ENCODE data around the gene ZNF641. TPM values are rescaled to one million over a fixed set of nuclear protein-coding genes. Genes with fewer than 3 reads are reported as not detected.

Gene ZNF641
- polyA plus RNA-seq, 2 of the 4 experiments (the other 2 are of a cell fraction), result 9.1 to 11.8 TPM

GRCh38 chr12:48361664-48362339 lies 11.1 kb upstream of the ZNF641 start:
- H3K4me3 ChIP-seq, result no peak overlapping the region
- no peaks in the 10 kb centered on the region for H3K9me3 ChIP-seq
- TF ChIP-seq FOSL2 (IDR thresholded peaks at IDR 0.05) (no peak), FOSL2 (CRISPR knock-in tag; IDR thresholded peaks at IDR 0.05) (no peak)
- no peak overlapping the region for H3K27ac ChIP-seq
- DNase-seq (ENCODE audit: low read depth in 1 of 2, low spot score in 1 of 2) (no peak), ATAC-seq (no peak), FAIRE-seq (no peak)
- 48% methylated on average over 2 of the region's 2 CpGs for WGBS (ENCODE audit: missing lambda C conversion rate)
- ChIA-PET CTCF (no interaction called here), POLR2A (no interaction called here)
- peaks cover 5% of the 10 kb centered on the region; the same call in 2 of the 3 replicates for H3K4me1 ChIP-seq
- no peak overlapping the region for H3K4me2 ChIP-seq

DNA sequence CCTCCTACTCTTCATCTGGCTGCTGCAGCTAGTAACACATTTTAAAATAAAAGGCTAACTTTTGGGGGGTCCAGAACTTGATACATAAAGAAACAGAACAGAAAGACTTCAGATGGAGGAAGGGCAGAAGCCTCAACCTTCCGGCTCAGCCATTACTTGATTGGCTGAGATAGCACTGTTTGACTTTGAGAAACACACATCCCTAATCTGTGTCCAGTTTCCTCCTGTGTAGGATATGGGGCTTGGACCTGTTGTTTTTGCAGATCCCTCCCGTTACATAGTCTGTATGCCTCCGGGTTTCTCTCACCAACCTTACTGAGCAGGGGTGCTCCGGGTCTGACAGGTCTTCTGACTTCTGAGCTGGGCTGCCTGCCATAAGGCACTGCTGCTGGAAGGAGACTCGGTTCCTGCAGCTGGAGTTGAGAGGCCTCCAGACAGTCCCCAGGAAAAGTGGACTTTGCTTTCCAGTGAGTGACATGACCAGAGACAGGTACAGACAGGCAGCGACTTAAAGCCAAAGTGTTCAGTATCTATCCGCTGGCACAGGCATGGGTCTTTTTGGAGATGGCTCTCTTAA lies 8.3 kb upstream of the ZNF641 start:
- H3K4me3 ChIP-seq, result no peak overlapping the region
- H3K4me2 ChIP-seq, result no peak overlapping the region
- TF ChIP-seq PBX3 (IDR thresholded peaks at IDR 0.05), result no peak
- POLR2A ChIA-PET, result no interaction called here
- H3K27ac ChIP-seq, result no peak overlapping the region
- H3K4me1 ChIP-seq, result peaks cover 16% of the 10 kb centered on the region
- CTCF ChIA-PET, result interaction anchor here (0.9 to 1.1 kb wide), 2 partner anchors 9 to 169 kb away, joined by 3 read pairs; no protein-coding TSS in a partner anchor
- FAIRE-seq (no peak), ATAC-seq (no peak), DNase-seq (ENCODE audit: low read depth in 1 of 2, low spot score in 1 of 2) (no peak)
- 70% methylated on average over 7 of the region's 7 CpGs for WGBS (ENCODE audit: missing lambda C conversion rate)
- no peaks in the 10 kb centered on the region for H3K9me3 ChIP-seq

DNA sequence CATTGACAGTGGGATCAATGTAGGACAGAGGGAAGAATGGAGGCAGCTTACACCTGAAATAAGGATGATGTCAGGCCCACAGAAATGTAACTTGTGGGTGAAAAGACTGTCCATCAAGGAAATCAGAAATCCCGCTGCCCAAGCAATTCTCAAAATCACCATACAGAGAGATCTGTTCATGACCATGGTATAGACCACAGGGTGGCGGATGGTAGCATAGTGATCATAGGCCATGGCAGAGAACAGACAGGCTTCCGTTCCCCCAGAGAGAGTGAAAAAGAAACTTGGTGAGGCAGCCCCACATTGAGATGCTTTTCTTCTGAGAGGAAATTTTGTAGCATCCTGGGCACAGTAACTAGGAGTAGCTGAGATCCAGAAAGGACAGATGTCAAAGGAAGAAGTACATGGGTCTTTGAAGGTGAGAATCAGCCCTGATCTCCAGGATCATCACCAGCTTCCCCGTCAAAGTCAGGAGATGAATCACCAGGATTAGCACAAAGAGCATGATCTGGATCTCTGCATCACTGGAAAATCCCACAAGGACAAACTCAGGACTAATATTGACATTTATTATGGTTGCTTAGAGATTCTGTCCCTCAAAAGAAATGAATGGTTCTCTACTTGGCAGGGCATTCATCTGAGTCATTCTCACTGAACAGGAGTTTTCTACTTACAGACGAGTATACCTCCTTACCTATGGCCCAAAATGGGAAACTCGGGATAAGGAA lies 5.5 kb upstream of the ZNF641 start:
- peak overlapping the region in 1 of 2 experiments; percentile 35; a peak in 1 of 6 replicates for H3K27ac ChIP-seq
- H3K4me3 ChIP-seq, result no peak overlapping the region
- POLR2A ChIA-PET, result no interaction called here
- DNase-seq (ENCODE audit: low read depth in 1 of 2, low spot score in 1 of 2), result peak; percentile 31 to 78
- H3K4me2 ChIP-seq, result peak overlapping the region; percentile 35
- no peaks in the 10 kb centered on the region for H3K9me3 ChIP-seq
- H3K4me1 ChIP-seq, result peaks cover 22% of the 10 kb centered on the region
- no peak for FAIRE-seq
- WGBS (ENCODE audit: missing lambda C conversion rate), result 49% methylated on average over 6 of the region's 6 CpGs
- no peak for TF ChIP-seq RCOR1 (IDR thresholded peaks at IDR 0.05; ENCODE audit: low read depth, low read length)
- no peak for TF ChIP-seq ZNF302 (CRISPR knock-in tag; IDR thresholded peaks at IDR 0.05)
- no peak for TF ChIP-seq FOXS1 (CRISPR knock-in tag; IDR thresholded peaks at IDR 0.05)
- TF ChIP-seq ZSCAN20 (CRISPR knock-in tag; IDR thresholded peaks at IDR 0.05), result no peak
- TF ChIP-seq FOSL2 (IDR thresholded peaks at IDR 0.05), result no peak
- peak; percentile 44; the same call in 1 of the 2 replicates for TF ChIP-seq FOSL2 (CRISPR knock-in tag; IDR thresholded peaks at IDR 0.05)
- CTCF ChIA-PET, result interaction anchor here (1.0 to 1.3 kb wide), 2 partner anchors 258 to 407 kb away, joined by 3 read pairs; no protein-coding TSS in a partner anchor
- ATAC-seq, result peak; percentile 85 to 88

- WGBS (ENCODE audit: missing lambda C conversion rate), result 93% methylated on average over 11 of the region's 11 CpGs
- ChIA-PET CTCF (no interaction called here), POLR2A (no interaction called here)
- DNase-seq (ENCODE audit: low read depth in 1 of 2, low spot score in 1 of 2), result no peak
- Histone ChIP-seq H3K4me3 (no peak overlapping the region), H3K4me1 (peaks cover 24% of the 10 kb centered on the region), H3K9me3 (no peaks in the 10 kb centered on the region), H3K27ac (no peak overlapping the region), H3K4me2 (peak overlapping the region; percentile 82; the same call in 1 of the 3 replicates)
- ATAC-seq, result no peak
- TF ChIP-seq HOXB5 (CRISPR knock-in tag; IDR thresholded peaks at IDR 0.05) (no peak), FOSB (CRISPR knock-in tag; IDR thresholded peaks at IDR 0.05) (no peak), BHLHE40 (IDR thresholded peaks at IDR 0.05; ENCODE audit: low read depth, low read length) (no peak), CHD4 (IDR thresholded peaks at IDR 0.05; ENCODE audit: borderline replicate concordance) (no peak), EHMT2 (IDR thresholded peaks at IDR 0.05; ENCODE audit: low read depth) (no peak), HES2 (IDR thresholded peaks at IDR 0.05) (no peak), HDAC2 (IDR thresholded peaks at IDR 0.05) (no peak), POLR2A (IDR thresholded peaks at IDR 0.05; ENCODE audit: low read length) (no peak), ZSCAN20 (CRISPR knock-in tag; IDR thresholded peaks at IDR 0.05) (no peak), JUN (IDR thresholded peaks at IDR 0.05) (no peak), HOXA7 (CRISPR knock-in tag; IDR thresholded peaks at IDR 0.05) (no peak), KDM5A (IDR thresholded peaks at IDR 0.05) (no peak), MYC (IDR thresholded peaks at IDR 0.05; ENCODE audit: borderline replicate concordance, low read length) (no peak), MAZ (IDR thresholded peaks at IDR 0.05; ENCODE audit: borderline replicate concordance, low read depth, low read length) (no peak), RNF2 (IDR thresholded peaks at IDR 0.05; ENCODE audit: borderline replicate concordance, low read depth) (no peak), NFE2L2 (conservative IDR thresholded peaks at IDR 0.05; ENCODE audit: low read length) (no peak), EP300 (IDR thresholded peaks at IDR 0.05) (no peak), KDM1A (IDR thresholded peaks at IDR 0.05; ENCODE audit: low read depth) (no peak)
- TF ChIP-seq, protein P1, sequence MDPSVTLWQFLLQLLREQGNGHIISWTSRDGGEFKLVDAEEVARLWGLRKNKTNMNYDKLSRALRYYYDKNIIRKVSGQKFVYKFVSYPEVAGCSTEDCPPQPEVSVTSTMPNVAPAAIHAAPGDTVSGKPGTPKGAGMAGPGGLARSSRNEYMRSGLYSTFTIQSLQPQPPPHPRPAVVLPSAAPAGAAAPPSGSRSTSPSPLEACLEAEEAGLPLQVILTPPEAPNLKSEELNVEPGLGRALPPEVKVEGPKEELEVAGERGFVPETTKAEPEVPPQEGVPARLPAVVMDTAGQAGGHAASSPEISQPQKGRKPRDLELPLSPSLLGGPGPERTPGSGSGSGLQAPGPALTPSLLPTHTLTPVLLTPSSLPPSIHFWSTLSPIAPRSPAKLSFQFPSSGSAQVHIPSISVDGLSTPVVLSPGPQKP (IDR thresholded peaks at IDR 0.05; ENCODE audit: low read depth, low read length), result no peak
- no peak for FAIRE-seq
These were observed 1.5 kb upstream of the ZNF641 start for GRCh38 chr12:48352157-48352760.

All from A549 (cell line).